ENCODE measurements around the gene ST3GAL3.
A peak's percentile ranks its signal among the peaks of the same experiment; 100 is the strongest.
"Not testable (repeated sequence)": the region's sequence is repeated elsewhere in the genome, so short reads cannot be mapped to it uniquely, and the experiment has no call there.

The ST3GAL3 gene

DNA sequence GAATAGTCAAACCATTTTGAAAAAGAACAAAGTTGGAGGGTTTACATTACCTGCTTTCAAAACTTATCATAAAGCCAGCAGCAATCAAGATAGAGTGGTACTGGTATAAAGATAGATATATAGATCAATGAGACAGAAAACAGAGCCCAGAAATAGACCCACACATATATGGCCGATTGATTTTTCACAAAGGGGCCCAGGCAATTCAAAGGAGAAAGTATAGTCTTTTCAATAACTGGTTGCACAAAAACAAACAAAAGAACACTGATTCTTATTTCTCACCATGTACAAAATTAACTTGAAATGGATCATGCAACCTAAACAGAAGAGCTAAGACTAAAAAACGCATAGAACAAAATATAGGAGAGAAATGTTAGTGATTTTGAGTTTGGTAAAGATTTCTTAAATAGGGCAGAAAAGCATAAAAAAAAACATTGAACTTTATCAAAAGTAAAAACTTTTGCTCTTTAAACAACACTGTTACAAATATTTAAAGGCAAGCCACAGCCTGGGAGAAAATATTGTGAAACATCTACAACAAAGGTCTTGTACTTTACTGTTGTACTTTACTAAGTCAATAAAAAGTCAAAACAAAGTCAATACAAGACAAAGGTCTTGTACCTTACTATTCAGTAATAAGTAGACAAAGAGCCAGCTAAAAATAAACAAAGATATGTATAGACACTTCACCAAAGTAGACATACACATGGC is 50.2 kb downstream of the ST3GAL3 start:
- DNase-seq: no peak

GRCh38 chr1:43760745-43761317 is 53.5 kb downstream of the ST3GAL3 start:
- peak; percentile 46 for DNase-seq

DNA sequence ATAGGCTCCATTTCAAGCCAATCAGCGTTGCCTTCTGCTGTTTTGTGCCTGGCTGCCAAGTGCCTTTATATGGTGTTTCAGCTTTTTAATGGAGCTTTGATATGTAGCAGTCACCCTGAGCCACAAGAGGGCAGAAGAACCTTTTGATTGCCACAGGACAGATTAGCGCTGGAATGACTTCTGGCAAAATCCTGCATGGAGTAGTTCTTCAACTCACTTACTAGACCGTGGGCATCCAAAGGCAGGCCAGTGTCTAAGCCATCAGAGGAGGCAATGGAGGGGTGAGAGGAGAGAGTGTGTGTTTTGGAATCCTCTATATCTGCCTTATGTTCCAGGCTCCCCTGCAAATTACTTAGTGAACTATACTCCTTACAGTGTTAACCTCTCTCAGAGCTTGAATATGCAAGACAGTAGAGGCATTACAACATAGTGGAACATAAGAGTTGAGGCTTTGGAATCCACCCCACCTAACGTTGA is 56.2 kb downstream of the ST3GAL3 start:
- peak; percentile 92 for DNase-seq

GRCh38 chr1:43764581-43764980 is 57.2 kb downstream of the ST3GAL3 start:
- no peak for DNase-seq

DNA sequence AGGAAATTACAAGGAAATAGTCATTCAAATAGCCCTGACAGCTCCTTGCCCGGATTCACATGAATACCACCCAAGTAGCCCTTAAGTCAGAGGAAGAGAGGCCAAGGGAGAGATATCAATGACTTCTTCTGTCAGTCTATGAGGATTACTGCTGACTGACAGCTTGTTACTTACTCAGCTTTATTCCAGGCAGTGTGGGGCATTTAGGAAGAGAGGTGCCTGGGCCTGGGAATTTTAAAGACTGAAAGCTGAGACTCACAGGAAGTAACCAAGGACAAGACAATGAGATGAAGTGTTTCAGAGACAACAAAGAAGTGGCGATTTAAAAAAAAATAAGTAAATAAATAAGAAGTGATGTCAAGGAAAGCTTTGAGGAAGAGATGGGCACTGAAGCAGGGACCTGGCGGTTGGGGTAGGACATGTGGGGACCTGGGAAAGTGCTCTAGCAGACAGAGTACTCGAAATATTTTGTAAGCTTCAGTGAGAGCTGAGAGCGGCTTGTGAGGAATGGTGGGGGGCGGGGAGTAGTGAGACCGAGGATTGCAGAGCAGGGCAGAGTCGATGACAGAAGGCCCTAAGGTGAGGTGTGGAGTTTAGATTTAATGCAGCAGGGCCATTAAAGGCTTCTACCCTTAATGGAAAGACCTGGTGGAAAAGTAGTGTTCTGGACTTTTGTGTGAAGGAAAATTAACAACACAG is 58.9 kb downstream of the ST3GAL3 start:
- DNase-seq: no peak

GRCh38 chr1:43766818-43767525 is 59.6 kb downstream of the ST3GAL3 start:
- DNase-seq: peak; percentile 22

DNA sequence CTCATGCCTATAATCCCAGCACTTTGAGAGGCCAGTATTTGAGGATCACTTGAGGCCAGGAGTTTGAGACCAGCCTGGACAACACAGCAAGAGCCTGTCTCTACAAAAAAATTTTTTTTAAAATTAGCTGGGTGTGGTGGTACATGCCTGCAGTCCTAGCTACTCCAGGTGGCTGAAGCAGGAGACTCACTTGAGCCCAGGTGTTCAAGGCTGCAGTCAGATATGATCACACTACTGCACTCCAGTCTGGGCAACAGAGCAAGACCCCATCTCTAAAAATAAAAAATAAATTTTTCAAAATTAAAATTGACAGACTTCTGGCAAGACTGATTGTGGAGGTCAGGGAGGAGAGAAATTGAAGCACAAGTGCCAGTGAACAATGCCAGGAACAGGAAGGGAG is 60.8 kb downstream of the ST3GAL3 start:
- DNase-seq: no peak

GRCh38 chr1:43769350-43769908 is 62.1 kb downstream of the ST3GAL3 start:
- DNase-seq: no peak

- no peak for DNase-seq
Measured at GRCh38 chr1:43770111-43770510, 62.8 kb downstream of the ST3GAL3 start.

DNA sequence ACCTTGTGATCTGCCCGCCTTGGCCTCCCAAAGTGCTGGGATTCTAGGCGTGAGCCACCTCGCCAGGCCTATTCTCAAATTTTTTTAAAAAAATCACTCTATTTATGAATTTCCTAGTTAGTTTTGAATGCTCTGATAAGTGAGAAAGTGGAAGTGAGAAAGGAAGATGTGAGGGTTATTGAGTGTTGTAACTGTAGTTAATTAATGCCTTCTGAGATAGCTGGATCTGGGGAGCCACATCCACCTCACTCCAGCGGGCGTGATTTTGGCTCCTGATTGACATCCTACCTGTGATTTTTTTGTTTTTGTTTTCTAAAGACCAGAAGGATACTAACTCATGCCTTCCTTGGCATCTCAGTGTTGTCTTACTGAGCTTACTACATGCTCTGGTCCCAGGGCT is 65.6 kb downstream of the ST3GAL3 start:
- DNase-seq: no peak

GRCh38 chr1:43773821-43774220 is 66.5 kb downstream of the ST3GAL3 start:
- DNase-seq: no peak

DNA sequence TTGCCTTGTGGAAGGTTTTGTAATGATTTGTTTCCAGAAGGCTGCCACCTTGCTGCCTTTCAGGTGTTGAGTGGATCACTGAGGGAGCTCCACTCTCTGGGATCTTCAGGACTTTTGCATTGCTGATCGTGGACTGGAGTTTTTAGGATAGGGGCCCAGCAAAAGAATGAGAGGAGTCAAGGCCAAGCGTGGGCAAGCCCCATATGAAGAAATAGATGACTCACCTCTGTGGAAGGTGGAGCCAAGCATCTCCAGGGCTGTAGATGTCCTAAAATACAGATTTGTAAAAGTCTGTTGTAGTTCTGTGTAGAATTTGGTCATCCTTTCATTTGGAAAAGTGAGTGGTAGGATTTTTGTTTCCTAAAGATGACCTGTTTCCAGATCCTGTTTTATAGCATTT is 67.0 kb downstream of the ST3GAL3 start:
- DNase-seq: peak; percentile 60

DNA sequence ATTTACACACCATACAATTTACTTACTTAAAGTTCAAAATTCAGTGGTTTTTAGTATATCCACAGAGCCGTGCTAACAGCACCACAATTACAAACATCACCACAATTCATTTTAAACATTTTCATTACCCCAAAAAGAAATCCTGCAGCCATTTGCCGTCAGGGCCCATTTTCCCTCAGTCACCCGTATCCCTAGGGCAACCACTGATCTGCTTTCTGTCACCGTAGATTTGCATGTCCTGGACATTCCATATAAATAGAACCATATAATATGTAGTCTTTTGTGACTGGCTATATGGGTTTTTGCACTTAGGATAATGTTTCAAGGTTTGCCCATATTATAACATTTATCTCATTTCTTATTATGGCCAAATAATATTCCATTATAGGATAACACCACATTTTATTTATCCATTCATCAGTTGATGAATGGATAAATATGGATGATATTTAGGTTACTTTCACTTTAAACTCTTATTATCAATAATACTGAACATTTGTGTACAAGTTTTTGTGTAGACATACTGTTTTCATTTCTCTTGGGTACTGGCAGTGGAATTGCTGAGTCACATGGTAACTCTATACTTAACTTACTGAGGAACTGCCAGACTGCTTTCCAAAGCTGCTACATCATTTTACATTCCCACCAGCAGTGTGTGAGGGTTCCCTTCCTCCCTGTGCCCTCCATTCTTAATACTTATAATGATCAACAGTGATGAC is 68.9 kb downstream of the ST3GAL3 start:
- peak; percentile 80 for DNase-seq

DNA sequence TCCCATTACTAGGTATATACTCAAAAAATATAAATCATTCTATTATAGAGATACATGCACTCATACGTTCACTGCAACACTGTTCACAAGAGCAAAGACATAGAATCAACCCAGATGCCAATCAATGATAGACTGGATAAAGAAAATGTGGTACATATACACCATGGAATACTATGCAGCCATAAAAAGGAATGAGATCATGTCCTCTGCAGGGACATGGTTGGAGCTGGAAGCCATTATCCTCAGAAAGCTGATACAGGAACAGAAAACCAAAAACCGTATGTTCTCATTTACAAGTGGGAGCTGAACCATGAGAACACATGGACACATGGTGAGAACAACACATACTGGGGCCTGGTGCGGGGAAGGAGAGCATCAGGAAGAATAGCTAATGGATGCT is 70.6 kb downstream of the ST3GAL3 start:
- DNase-seq: not testable (repeated sequence)

GRCh38 chr1:43779266-43779665 is 71.9 kb downstream of the ST3GAL3 start:
- DNase-seq: no peak

GRCh38 chr1:43779805-43780403 is 72.6 kb downstream of the ST3GAL3 start:
- no peak for DNase-seq

DNA sequence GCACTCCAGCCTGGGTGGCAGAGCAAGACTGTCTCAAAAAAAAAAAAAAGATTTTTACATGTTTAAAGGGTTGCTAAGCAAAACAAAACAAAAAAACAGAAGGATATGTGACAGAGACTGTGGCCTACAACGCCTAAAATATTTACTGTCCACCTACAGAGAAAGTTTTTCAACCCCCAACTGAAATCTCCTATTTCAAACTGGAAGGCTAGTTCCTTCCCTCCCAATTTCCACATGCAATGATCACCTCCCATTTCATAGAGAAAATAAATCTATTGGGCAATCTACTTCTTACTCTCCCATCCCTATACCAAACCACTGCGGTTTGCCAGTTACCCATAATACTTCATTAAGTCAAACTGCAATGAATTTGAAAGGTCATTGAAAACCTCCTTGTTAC is 74.2 kb downstream of the ST3GAL3 start:
- no peak for DNase-seq

- no peak for DNase-seq
Measured at GRCh38 chr1:43783096-43783670, 75.8 kb downstream of the ST3GAL3 start.

- no peak for DNase-seq
Measured at GRCh38 chr1:43783671-43784205, 76.4 kb downstream of the ST3GAL3 start.

DNA sequence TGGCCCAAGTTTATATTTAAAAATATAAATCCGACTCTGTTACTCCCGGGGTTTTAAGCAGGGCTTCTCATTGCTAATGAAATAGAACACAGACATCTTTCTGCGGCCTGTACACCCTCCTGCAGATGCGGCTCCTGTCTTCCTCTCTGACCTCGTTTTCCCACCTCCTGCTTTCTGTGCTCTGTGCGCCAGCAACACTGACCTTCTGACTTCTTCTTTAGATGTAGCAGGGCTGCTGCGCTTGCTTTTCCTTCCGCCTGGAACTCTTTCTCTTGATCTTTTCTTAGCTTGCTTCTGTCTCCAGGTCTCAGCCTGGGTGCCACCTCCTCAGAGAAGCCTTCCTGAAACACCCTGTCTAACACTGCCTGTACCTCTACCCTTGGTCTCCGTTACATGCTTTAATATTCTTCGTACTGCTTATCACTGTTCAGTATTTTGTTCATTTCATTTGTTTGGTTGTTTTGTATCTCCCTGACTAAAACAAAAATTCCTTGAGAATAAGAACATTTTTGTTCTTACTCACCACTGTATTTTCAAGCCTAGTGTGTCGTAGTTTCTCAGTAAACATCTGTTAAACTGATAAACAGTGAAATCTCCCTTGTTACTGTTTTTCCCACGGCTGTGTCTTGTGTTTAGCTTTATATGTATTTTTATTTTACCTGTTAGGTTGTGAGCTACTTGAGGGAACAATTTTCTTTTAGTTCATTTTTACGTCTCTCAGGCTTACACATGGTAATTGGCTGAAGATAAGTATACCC is 79.0 kb downstream of the ST3GAL3 start:
- no peak for DNase-seq

Data from fibroblast of skin of scalp (primary cell).